Measurements from ENCODE around the gene SCIMP.

Gene SCIMP

DNA sequence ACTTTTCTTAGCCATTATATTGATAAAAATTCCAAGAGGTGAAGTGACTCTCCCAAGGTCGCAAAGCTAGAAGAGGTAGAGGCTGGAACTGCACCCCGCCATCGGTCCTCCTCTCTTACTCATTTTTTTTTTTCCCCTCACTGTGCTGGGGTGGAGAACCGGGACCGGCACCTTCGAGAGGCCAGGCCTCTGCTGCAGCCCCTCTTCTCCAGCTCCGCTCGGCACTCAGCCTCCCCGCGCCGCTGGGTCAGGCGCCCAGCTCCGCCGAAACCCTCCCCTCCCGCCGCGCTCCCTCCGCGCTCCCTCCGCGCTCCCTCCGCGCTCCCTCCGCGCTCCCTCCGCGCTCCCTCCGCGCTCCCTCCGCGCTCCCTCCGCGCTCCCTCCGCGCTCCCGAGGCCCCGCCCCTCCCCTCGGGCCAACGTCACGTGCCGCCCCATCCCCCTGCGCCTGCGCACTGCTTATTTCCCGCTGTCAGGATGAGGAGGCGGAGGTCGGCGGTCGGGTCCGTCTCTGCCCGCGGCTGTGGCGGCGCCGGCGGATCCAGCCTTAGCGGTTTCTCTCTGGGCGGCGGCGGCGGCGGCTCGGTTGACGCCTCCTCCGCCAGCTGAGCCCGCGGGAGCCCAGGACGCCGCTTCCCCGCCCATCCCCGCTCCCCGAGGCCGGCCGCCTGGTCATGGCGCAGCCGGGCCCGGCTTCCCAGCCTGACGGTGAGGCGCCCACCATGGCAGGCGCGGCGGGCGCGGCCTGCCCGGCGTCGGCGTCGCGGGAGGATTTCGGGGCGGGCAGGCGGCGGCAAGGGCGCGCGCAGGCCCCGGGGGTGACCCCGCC lies 47.4 kb upstream of the SCIMP start, which contains the start of gene RABEP1:
TSS of gene RABEP1 (plus strand) at position 471 of the 828 bp plus-strand sequence. CDS start at position 674, 203 bp downstream.
- Histone ChIP-seq H3K23ac (ENCODE audit: low read length in 2 of 2) (peak within 1 kb of the TSS in 1 of 2 experiments; percentile 97), H3K27ac (ENCODE audit: low read length, poor library complexity, severe bottlenecking) (no peak within 1 kb of the TSS), H3K4me3 (ENCODE audit: insufficient read depth in 1 of 2, low read depth in 1 of 2, low read length in 2 of 2) (peak within 1 kb of the TSS; percentile 85 to 96), H3K36me3 (ENCODE audit: control insufficient read depth in 1 of 2, insufficient read depth in 2 of 2, low read depth in 1 of 2, low read length in 2 of 2) (no peaks in the 10 kb centered on the region), H3K27me3 (ENCODE audit: control insufficient read depth in 1 of 2, insufficient read depth in 1 of 2, low read length in 2 of 2) (no peaks in the 10 kb centered on the region), H3K9me3 (ENCODE audit: control insufficient read depth, low read length) (no peaks in the 10 kb centered on the region), H3K9ac (ENCODE audit: low read length) (peak within 1 kb of the TSS; percentile 89), H3K14ac (ENCODE audit: low read length in 2 of 2) (peak within 1 kb of the TSS; percentile 86 to 91), H3K4me1 (ENCODE audit: control insufficient read depth, insufficient read depth, low read depth, low read length) (peaks cover 1% of the 10 kb centered on the region), H2AFZ (ENCODE audit: low read depth, low read length) (peak within 1 kb of the TSS; percentile 86), H3K4ac (ENCODE audit: low read depth in 1 of 2, low read length in 2 of 2) (peak within 1 kb of the TSS; percentile 87 to 88), H2AK5ac (ENCODE audit: low read length, severe bottlenecking) (no peak within 1 kb of the TSS), H4K8ac (ENCODE audit: low read length) (peak within 1 kb of the TSS; percentile 90), H2BK120ac (ENCODE audit: low read depth, low read length) (peak within 1 kb of the TSS; percentile 92), H2BK12ac (ENCODE audit: low read length in 2 of 2) (peak within 1 kb of the TSS in 1 of 2 experiments; percentile 39), H3K18ac (ENCODE audit: low read depth in 1 of 2, low read length in 2 of 2) (peak within 1 kb of the TSS; percentile 94 to 97), H3K4me2 (ENCODE audit: low read length, poor library complexity, severe bottlenecking) (peak within 1 kb of the TSS; percentile 79), H4K91ac (ENCODE audit: low read length) (peak within 1 kb of the TSS; percentile 68), H2BK5ac (ENCODE audit: low read depth, low read length, poor library complexity, severe bottlenecking) (no peak within 1 kb of the TSS), H2BK15ac (ENCODE audit: low read depth, poor library complexity, severe bottlenecking) (peak within 1 kb of the TSS; percentile 69), H3K79me1 (replicated peaks; ENCODE audit: low read length, poor library complexity, severe bottlenecking) (peaks cover 2% of the 10 kb centered on the region)
- DNase-seq = peak; percentile 89
- 1% methylated on average over 47 of the region's 98 CpGs for WGBS

DNA sequence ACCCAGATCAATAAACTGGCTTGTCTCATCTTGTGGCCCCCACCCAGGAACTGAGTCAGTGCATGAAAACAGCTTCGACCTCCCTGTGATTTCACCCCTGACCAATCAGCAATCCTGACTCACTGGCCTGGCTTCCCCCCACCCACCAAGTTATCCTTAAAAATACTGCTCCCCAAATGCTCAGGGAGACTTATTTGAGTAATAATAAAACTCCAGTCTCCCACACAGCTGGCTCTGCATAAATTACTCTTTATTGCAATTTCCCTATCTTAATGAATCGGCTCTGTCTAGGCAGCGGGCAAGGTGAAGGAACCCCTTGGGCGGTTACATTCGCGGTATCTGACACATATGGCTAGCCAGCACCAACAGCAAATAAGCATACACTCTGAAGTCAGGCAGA lies 37.7 kb upstream of the SCIMP start:
- Histone ChIP-seq H2AK5ac (ENCODE audit: low read length, severe bottlenecking) (no peak overlapping the region), H3K9ac (ENCODE audit: low read length) (no peak overlapping the region), H2BK12ac (ENCODE audit: low read length in 2 of 2) (no peak overlapping the region), H3K4ac (ENCODE audit: low read depth in 1 of 2, low read length in 2 of 2) (no peak overlapping the region), H3K4me1 (ENCODE audit: control insufficient read depth, insufficient read depth, low read depth, low read length) (no peaks in the 10 kb centered on the region), H3K4me3 (ENCODE audit: insufficient read depth in 1 of 2, low read depth in 1 of 2, low read length in 2 of 2) (no peak overlapping the region), H3K27ac (ENCODE audit: low read length, poor library complexity, severe bottlenecking) (no peak overlapping the region), H2BK120ac (ENCODE audit: low read depth, low read length) (no peak overlapping the region), H2AFZ (ENCODE audit: low read depth, low read length) (no peak overlapping the region), H3K79me1 (replicated peaks; ENCODE audit: low read length, poor library complexity, severe bottlenecking) (no peaks in the 10 kb centered on the region), H3K36me3 (ENCODE audit: control insufficient read depth in 1 of 2, insufficient read depth in 2 of 2, low read depth in 1 of 2, low read length in 2 of 2) (no peaks in the 10 kb centered on the region), H2BK5ac (ENCODE audit: low read depth, low read length, poor library complexity, severe bottlenecking) (no peak overlapping the region), H3K4me2 (ENCODE audit: low read length, poor library complexity, severe bottlenecking) (no peak overlapping the region), H3K23ac (ENCODE audit: low read length in 2 of 2) (no peak overlapping the region), H4K91ac (ENCODE audit: low read length) (no peak overlapping the region), H2BK15ac (ENCODE audit: low read depth, poor library complexity, severe bottlenecking) (no peak overlapping the region), H4K8ac (ENCODE audit: low read length) (no peak overlapping the region), H3K14ac (ENCODE audit: low read length in 2 of 2) (no peak overlapping the region), H3K9me3 (ENCODE audit: control insufficient read depth, low read length) (peaks cover 4% of the 10 kb centered on the region), H3K27me3 (ENCODE audit: control insufficient read depth in 1 of 2, insufficient read depth in 1 of 2, low read length in 2 of 2) (no peaks in the 10 kb centered on the region), H3K18ac (ENCODE audit: low read depth in 1 of 2, low read length in 2 of 2) (no peak overlapping the region)
- 86% methylated on average over 6 of the region's 6 CpGs for WGBS
- DNase-seq = no peak

DNA sequence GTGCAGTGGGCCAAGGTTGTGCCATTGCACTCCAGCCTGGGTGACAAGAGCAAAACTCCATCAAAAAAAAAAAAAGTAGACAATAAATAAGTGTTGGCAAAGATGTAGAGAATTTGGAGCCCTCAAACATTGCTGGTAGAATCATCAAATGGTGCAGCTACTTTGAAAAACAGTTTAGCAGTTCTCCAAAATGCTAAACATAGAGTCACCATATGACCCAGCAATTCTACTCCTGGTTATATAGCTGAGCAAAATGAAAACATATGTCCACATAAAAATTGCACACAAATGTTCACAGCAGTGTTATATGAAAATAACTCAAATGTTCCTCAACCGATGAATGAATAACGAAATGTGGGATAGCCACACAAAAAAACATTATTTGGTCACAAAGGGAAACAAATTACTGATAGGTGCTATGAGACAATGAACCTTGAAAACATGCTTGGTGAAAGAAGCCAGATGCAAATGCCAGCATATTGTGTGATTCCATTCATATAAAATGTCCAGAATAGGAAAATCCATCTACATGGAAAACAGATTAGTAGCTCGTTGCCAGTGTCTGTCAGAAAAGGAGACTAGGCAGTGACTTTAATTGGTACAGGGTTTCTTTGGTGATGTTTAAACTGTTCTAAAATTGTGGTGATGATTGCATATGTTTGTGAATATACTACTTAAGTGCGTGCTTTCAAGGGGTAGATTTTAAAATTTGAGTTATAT lies 34.7 kb upstream of the SCIMP start:
- Histone ChIP-seq H2BK12ac (ENCODE audit: low read length in 2 of 2) (no peak overlapping the region), H3K4me2 (ENCODE audit: low read length, poor library complexity, severe bottlenecking) (no peak overlapping the region), H2BK15ac (ENCODE audit: low read depth, poor library complexity, severe bottlenecking) (no peak overlapping the region), H4K8ac (ENCODE audit: low read length) (no peak overlapping the region), H3K36me3 (ENCODE audit: control insufficient read depth in 1 of 2, insufficient read depth in 2 of 2, low read depth in 1 of 2, low read length in 2 of 2) (no peaks in the 10 kb centered on the region), H3K9ac (ENCODE audit: low read length) (no peak overlapping the region), H3K23ac (ENCODE audit: low read length in 2 of 2) (no peak overlapping the region), H4K91ac (ENCODE audit: low read length) (no peak overlapping the region), H3K4me3 (ENCODE audit: insufficient read depth in 1 of 2, low read depth in 1 of 2, low read length in 2 of 2) (no peak overlapping the region), H3K18ac (ENCODE audit: low read depth in 1 of 2, low read length in 2 of 2) (no peak overlapping the region), H2AFZ (ENCODE audit: low read depth, low read length) (no peak overlapping the region), H2AK5ac (ENCODE audit: low read length, severe bottlenecking) (no peak overlapping the region), H3K27me3 (ENCODE audit: control insufficient read depth in 1 of 2, insufficient read depth in 1 of 2, low read length in 2 of 2) (no peaks in the 10 kb centered on the region), H3K4ac (ENCODE audit: low read depth in 1 of 2, low read length in 2 of 2) (no peak overlapping the region), H3K4me1 (ENCODE audit: control insufficient read depth, insufficient read depth, low read depth, low read length) (no peaks in the 10 kb centered on the region), H3K9me3 (ENCODE audit: control insufficient read depth, low read length) (peaks cover 4% of the 10 kb centered on the region), H3K14ac (ENCODE audit: low read length in 2 of 2) (no peak overlapping the region), H3K27ac (ENCODE audit: low read length, poor library complexity, severe bottlenecking) (no peak overlapping the region), H3K79me1 (replicated peaks; ENCODE audit: low read length, poor library complexity, severe bottlenecking) (no peaks in the 10 kb centered on the region), H2BK120ac (ENCODE audit: low read depth, low read length) (no peak overlapping the region), H2BK5ac (ENCODE audit: low read depth, low read length, poor library complexity, severe bottlenecking) (no peak overlapping the region)
- no peak for DNase-seq
- 95% methylated on average over 3 of the region's 4 CpGs for WGBS

DNA sequence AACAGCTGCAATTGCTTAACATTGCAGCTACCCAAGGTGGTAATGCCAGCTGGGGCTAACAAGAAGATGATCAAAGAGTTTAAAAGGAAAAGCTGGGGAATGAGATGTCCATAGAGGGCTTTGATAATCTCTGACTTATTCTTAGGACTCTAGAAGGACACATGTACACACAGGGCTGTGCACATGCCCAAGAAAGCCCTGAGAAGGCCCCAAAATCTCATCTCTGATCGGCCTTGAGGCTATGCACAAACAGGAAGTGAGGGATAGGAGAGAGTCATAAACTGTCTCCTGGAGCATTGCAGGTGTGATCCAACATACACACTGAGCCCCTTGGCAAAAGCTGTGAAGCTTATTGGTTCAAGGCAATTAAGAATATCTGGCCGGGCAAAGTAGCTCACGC lies 30.2 kb upstream of the SCIMP start:
- DNase-seq = no peak
- Histone ChIP-seq H3K27me3 (ENCODE audit: control insufficient read depth in 1 of 2, insufficient read depth in 1 of 2, low read length in 2 of 2) (no peaks in the 10 kb centered on the region), H3K4me1 (ENCODE audit: control insufficient read depth, insufficient read depth, low read depth, low read length) (no peaks in the 10 kb centered on the region), H3K4me2 (ENCODE audit: low read length, poor library complexity, severe bottlenecking) (no peak overlapping the region), H2BK120ac (ENCODE audit: low read depth, low read length) (no peak overlapping the region), H3K4ac (ENCODE audit: low read depth in 1 of 2, low read length in 2 of 2) (no peak overlapping the region), H3K9me3 (ENCODE audit: control insufficient read depth, low read length) (peaks cover 4% of the 10 kb centered on the region), H4K91ac (ENCODE audit: low read length) (no peak overlapping the region), H3K4me3 (ENCODE audit: insufficient read depth in 1 of 2, low read depth in 1 of 2, low read length in 2 of 2) (no peak overlapping the region), H2AK5ac (ENCODE audit: low read length, severe bottlenecking) (no peak overlapping the region), H3K27ac (ENCODE audit: low read length, poor library complexity, severe bottlenecking) (no peak overlapping the region), H3K36me3 (ENCODE audit: control insufficient read depth in 1 of 2, insufficient read depth in 2 of 2, low read depth in 1 of 2, low read length in 2 of 2) (no peaks in the 10 kb centered on the region), H3K18ac (ENCODE audit: low read depth in 1 of 2, low read length in 2 of 2) (no peak overlapping the region), H2BK12ac (ENCODE audit: low read length in 2 of 2) (no peak overlapping the region), H3K79me1 (replicated peaks; ENCODE audit: low read length, poor library complexity, severe bottlenecking) (no peaks in the 10 kb centered on the region), H2BK5ac (ENCODE audit: low read depth, low read length, poor library complexity, severe bottlenecking) (no peak overlapping the region), H2AFZ (ENCODE audit: low read depth, low read length) (no peak overlapping the region), H3K14ac (ENCODE audit: low read length in 2 of 2) (no peak overlapping the region), H3K23ac (ENCODE audit: low read length in 2 of 2) (no peak overlapping the region), H4K8ac (ENCODE audit: low read length) (no peak overlapping the region), H2BK15ac (ENCODE audit: low read depth, poor library complexity, severe bottlenecking) (no peak overlapping the region), H3K9ac (ENCODE audit: low read length) (no peak overlapping the region)
- WGBS = 75% methylated on average over 3 of the region's 3 CpGs

Data from mesenchymal stem cell (in vitro differentiated cells and primary cell).